Gastrocnemius medialis (tissue), 4 donors: ENCODE data around the gene PPAN.

ENCODE experiments used
- CTCF ChIP-seq, 5 experiments: fragments of 450-650 bp in 3 of 5; fragments of 200-600 bp in 2 of 5; sonication (generic) in 2 of 5; IDR thresholded peaks in 4 of 5; conservative IDR thresholded peaks in 1 of 5; 1 replicate in 4 of 5; 2 replicates in 1 of 5; pipeline ENCODE4 v1.5.1; 2016 to 2019; ENCODE audit warnings: antibody characterized with exemption in 5 of 5, mild to moderate bottlenecking in 3 of 5, moderate library complexity in 3 of 5
- POLR2A ChIP-seq, 2 donors: fragments of 450-650 bp; IDR thresholded peaks; one replicate each; pipeline ENCODE4 v1.6.1; 2017; ENCODE audit warnings: antibody characterized with exemption in 2 of 2, mild to moderate bottlenecking in 2 of 2, moderate library complexity in 2 of 2

- TF ChIP-seq CTCF (IDR thresholded peaks at IDR 0.05 in 4 of 5, conservative IDR thresholded peaks at IDR 0.05 in 1 of 5) (no peak), POLR2A (IDR thresholded peaks at IDR 0.05) (no peak)
These were observed 37.5 kb downstream of the PPAN start for GRCh38 chr19:10143681-10144080.
